GM12878 (cell line): Measurements from ENCODE around the gene SAMD1. TPM values are rescaled to one million over a fixed set of nuclear protein-coding genes. Genes with fewer than 3 reads are reported as not detected.

Experiments used
- ATAC-seq: fragments of 200-7000 bp; cut with Tn5 transposase; 3 replicates; pipeline ENCODE4 v1.9.1; 2020; ENCODE audit warnings: mild to moderate bottlenecking, moderate library complexity
- BruUV-seq: library from RNA; stranded (reverse); fragments of 400-500 nt; replicated peaks from 2 replicates; lab custom pipeline; 2021; lab: Mats Ljungman, UMichigan
- CTCF ChIA-PET: fragments of 300-600 bp; sonication (Branson Sonifier 250); formaldehyde crosslinking; extraction: SDS; loops from one replicate; lab custom pipeline; 2021; ENCODE audit warnings: inconsistent platforms; lab: Yijun Ruan, JAX
- POLR2A ChIA-PET: fragments of 350-600 bp; formaldehyde crosslinking; extraction: SDS; loops from one replicate; lab custom pipeline; 2021; ENCODE audit warnings: inconsistent platforms; lab: Charles Lee
- RAD21 ChIA-PET: fragments of 300-600 bp; sonication (Branson Sonifier 250); formaldehyde crosslinking; loops from one replicate; lab custom pipeline; 2023; ENCODE audit warnings: antibody characterized with exemption; ENCODE audit not compliant: unreplicated experiment; lab: Charles Lee
- SMC1A ChIA-PET: fragments of 300-600 bp; sonication (Branson Sonifier 250); formaldehyde crosslinking; loops from one replicate; lab custom pipeline; 2023; ENCODE audit not compliant: unreplicated experiment, uncharacterized antibody; lab: Charles Lee
- DNase-seq: peaks from one replicate; pipeline ENCODE4 v3.0.0-alpha.2; 2011; ENCODE audit warnings: low read depth, low spot score
- FAIRE-seq: peaks from 3 replicates; lab custom pipeline; 2011; peaks lifted over from hg19 to GRCh38; lab: Jason Lieb, UNC
- H2AFZ ChIP-seq: 2 replicates; pipeline ENCODE4 v1.6.0; 2011; ENCODE audit warnings: low read depth, low read length, control low read depth; ENCODE audit not compliant: control insufficient read depth
- H3K27ac ChIP-seq: 2 replicates; pipeline ENCODE4 v1.5.1; 2011; ENCODE audit warnings: control low read depth; ENCODE audit not compliant: control insufficient read depth, insufficient read depth
- H3K27me3 ChIP-seq, 2 experiments: replicated peaks in 1 of 2; 2 replicates each; pipeline versions ENCODE4 v1.6.0 to v1.6.1; 2011; ENCODE audit warnings: low read length in 1 of 2; ENCODE audit not compliant: control insufficient read depth in 2 of 2, insufficient read depth in 2 of 2
- H3K36me3 ChIP-seq, 2 experiments: 2 replicates each; pipeline ENCODE4 v1.5.1; 2011; ENCODE audit warnings: low read length in 1 of 2; ENCODE audit not compliant: control insufficient read depth in 2 of 2, insufficient read depth in 2 of 2
- H3K4me1 ChIP-seq: 2 replicates; pipeline ENCODE4 v1.6.1; 2011; ENCODE audit warnings: mild to moderate bottlenecking, low read length, moderate library complexity, mixed read lengths; ENCODE audit not compliant: control insufficient read depth, insufficient read depth
- H3K4me2 ChIP-seq: 2 replicates; pipeline ENCODE4 v1.6.0; 2011; ENCODE audit warnings: control low read depth; ENCODE audit not compliant: control insufficient read depth, insufficient read depth
- H3K4me3 ChIP-seq: fragments of 200-600 bp; sonication (generic); 2 replicates; pipeline ENCODE4 v1.5.1; 2016
- H3K79me2 ChIP-seq: 2 replicates; pipeline ENCODE4 v1.6.0; 2011; ENCODE audit warnings: low read length; ENCODE audit not compliant: control insufficient read depth, insufficient read depth
- H3K9ac ChIP-seq: 2 replicates; pipeline ENCODE4 v1.8.0; 2011; ENCODE audit warnings: low read length, control low read depth, mixed read lengths; ENCODE audit not compliant: control insufficient read depth, insufficient read depth
- H3K9me3 ChIP-seq: replicated peaks from 3 replicates; pipeline ENCODE4 v1.5.1; 2011; ENCODE audit warnings: mild to moderate bottlenecking, low read length; ENCODE audit not compliant: control insufficient read depth, insufficient read depth
- H4K20me1 ChIP-seq: 2 replicates; pipeline ENCODE4 v1.6.0; 2011; ENCODE audit not compliant: control insufficient read depth, insufficient read depth
- ELK1 ChIP-seq: IDR thresholded peaks from 2 replicates; pipeline ENCODE4 v1.6.1; 2012; ENCODE audit warnings: low read depth, low read length, improper control_type of control experiment
- HSF1 ChIP-seq: fragments of 150-350 bp; IDR thresholded peaks from 2 replicates; pipeline ENCODE4 v1.6.1; 2014; ENCODE audit warnings: mild to moderate bottlenecking, low read depth, low read length
- NRF1 ChIP-seq: conservative IDR thresholded peaks from 2 replicates; pipeline ENCODE4 v1.6.1; 2011; ENCODE audit warnings: mild to moderate bottlenecking, low read depth, low read length, improper control_type of control experiment
- SIX5 ChIP-seq: IDR thresholded peaks from 2 replicates; pipeline ENCODE4 v1.6.1; 2011; ENCODE audit warnings: mild to moderate bottlenecking, low read depth, low read length, moderate library complexity; ENCODE audit not compliant: severe bottlenecking
- WGBS: methylation state at CpG from one replicate; pipeline ENCODE4 v1.1.6; 2016; ENCODE audit warnings: low lambda C conversion rate; ENCODE audit not compliant: insufficient replicate concordance, insufficient coverage; ENCODE audit errors: missing lambda C conversion rate; 5-methylcytosine and 5-hydroxymethylcytosine counted together
- in situ Hi-C: fragments of 300-500 bp; cut with MboI; formaldehyde crosslinking; loops from 9 replicates; pipeline ENCODE4 v1.14.3; 2018; ENCODE audit warnings: mixed read lengths
- intact Hi-C: fragments of 100-400 bp; cut with micrococcal nuclease; formaldehyde crosslinking; loops from one replicate; pipeline ENCODE4 v1.14.2; 2022; ENCODE audit not compliant: unreplicated experiment
- polyA plus RNA-seq, 11 experiments: library from polyadenylated mRNA; depleted of rRNA in 4 of 11; unstranded in 6 of 11; stranded (reverse) in 5 of 11; fragments of >200 nt; fragmentation: Nextera tagmentation in 4 of 11; fragmentation: Illumina TruSeq in 1 of 11; extraction: Ambion mirVana in 4 of 11; extraction: Trizol in 1 of 11; gene quantifications; 1 replicate in 1 of 11; 2 replicates in 10 of 11; pipeline versions ENCODE4 v1.2.1 to v1.2.3, GENCODE V29; 2011 to 2016; ENCODE audit warnings: inconsistent platforms in 2 of 11, missing spikeins in 2 of 11, low read depth in 1 of 11
- total RNA-seq, 4 experiments: library from RNA; depleted of rRNA in 3 of 4; stranded (reverse); fragments of >200 nt in 3 of 4; fragmentation: Illumina TruSeq in 1 of 4; extraction: Trizol in 1 of 4; gene quantifications; 2 replicates each; pipeline versions ENCODE4 v1.2.1 to v1.2.3, GENCODE V29; 2013 to 2021
- TF ChIP-seq, protein P1 (sequence below): fragments of 450-650 bp; IDR thresholded peaks from 2 replicates; pipeline ENCODE4 v1.6.1; 2016; ENCODE audit warnings: mild to moderate bottlenecking
- TF ChIP-seq, protein P2 (sequence below): fragments of 450-650 bp; IDR thresholded peaks from 2 replicates; pipeline ENCODE4 v1.6.1; 2017; ENCODE audit warnings: mild to moderate bottlenecking
- TF ChIP-seq, protein P3 (sequence below): IDR thresholded peaks from 2 replicates; pipeline ENCODE4 v1.6.1; 2012; ENCODE audit warnings: mild to moderate bottlenecking, low read depth, low read length

Gene SAMD1
- total and polyA plus RNA-seq, 10 of the 15 experiments (the other 5 are each of a cell fraction or from before 2014, with no cell fraction given) = 3.0 to 71.7 (median 19.3) TPM

DNA sequence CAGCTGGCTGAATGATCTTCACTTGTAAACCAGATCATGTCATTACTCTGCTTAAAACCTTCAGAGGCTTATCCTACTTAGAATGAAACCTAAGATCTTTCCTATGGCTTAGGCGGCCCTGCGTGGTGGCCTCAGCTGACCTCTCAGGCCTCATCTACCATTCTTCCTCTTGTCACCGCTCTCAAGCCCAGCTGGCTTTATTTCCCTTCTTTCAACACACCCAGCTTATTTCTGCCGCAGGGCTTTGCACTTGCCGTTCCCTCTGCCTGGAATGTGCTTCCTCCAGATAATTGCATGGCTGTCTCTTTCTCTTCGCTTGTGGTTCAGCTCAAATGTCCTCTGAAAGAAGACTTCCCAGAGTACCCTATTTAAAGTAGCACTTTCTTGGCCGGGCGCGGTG is 49.4 kb upstream of the SAMD1 start (continued):
- TF ChIP-seq SIX5 = no peak
- TF ChIP-seq, protein P1, sequence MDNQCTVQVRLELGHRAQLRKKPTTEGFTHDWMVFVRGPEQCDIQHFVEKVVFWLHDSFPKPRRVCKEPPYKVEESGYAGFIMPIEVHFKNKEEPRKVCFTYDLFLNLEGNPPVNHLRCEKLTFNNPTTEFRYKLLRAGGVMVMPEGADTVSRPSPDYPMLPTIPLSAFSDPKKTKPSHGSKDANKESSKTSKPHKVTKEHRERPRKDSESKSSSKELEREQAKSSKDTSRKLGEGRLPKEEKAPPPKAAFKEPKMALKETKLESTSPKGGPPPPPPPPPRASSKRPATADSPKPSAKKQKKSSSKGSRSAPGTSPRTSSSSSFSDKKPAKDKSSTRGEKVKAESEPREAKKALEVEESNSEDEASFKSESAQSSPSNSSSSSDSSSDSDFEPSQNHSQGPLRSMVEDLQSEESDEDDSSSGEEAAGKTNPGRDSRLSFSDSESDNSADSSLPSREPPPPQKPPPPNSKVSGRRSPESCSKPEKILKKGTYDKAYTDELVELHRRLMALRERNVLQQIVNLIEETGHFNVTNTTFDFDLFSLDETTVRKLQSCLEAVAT = no peak
- TF ChIP-seq, protein P2, sequence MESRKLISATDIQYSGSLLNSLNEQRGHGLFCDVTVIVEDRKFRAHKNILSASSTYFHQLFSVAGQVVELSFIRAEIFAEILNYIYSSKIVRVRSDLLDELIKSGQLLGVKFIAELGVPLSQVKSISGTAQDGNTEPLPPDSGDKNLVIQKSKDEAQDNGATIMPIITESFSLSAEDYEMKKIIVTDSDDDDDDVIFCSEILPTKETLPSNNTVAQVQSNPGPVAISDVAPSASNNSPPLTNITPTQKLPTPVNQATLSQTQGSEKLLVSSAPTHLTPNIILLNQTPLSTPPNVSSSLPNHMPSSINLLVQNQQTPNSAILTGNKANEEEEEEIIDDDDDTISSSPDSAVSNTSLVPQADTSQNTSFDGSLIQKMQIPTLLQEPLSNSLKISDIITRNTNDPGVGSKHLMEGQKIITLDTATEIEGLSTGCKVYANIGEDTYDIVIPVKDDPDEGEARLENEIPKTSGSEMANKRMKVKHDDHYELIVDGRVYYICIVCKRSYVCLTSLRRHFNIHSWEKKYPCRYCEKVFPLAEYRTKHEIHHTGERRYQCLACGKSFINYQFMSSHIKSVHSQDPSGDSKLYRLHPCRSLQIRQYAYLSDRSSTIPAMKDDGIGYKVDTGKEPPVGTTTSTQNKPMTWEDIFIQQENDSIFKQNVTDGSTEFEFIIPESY = no peak
- TF ChIP-seq ELK1 = no peak

GRCh38 chr19:14138576-14139265 is 48.2 kb upstream of the SAMD1 start:
- H3K4me3 ChIP-seq = no peak overlapping the region
- no peak for FAIRE-seq
- no peak overlapping the region for H3K4me2 ChIP-seq
- ChIA-PET CTCF (interaction anchor here (0.8 to 2.3 kb wide), 4 partner anchors 61 to 342 kb away, joined by 3 to 8 read pairs (median 4); no protein-coding TSS in a partner anchor), SMC1A (interaction anchor here (0.6 to 1.3 kb wide), 3 partner anchors 28 to 223 kb away, joined by 3 read pairs; no protein-coding TSS in a partner anchor), POLR2A (interaction anchor here (0.8 to 1.4 kb wide), 3 partner anchors 10 to 258 kb away, joined by 3 to 4 read pairs (median 3); no protein-coding TSS in a partner anchor), RAD21 (interaction anchor here (2.5 kb wide), 1 partner anchor 57 kb away, joined by 27 read pairs; no protein-coding TSS in a partner anchor)
- BruUV-seq = no TSS peak
- no peaks in the 10 kb centered on the region for H4K20me1 ChIP-seq
- no peak for DNase-seq
- H3K79me2 ChIP-seq = peaks cover 29% of the 10 kb centered on the region
- ATAC-seq = no peak
- no peak overlapping the region for H3K9ac ChIP-seq
- no peaks in the 10 kb centered on the region for H3K36me3 ChIP-seq
- intact Hi-C loops (loop anchor here (5.0 kb wide), 1 partner anchor 269 kb away; no protein-coding TSS in a partner anchor), in situ Hi-C loops (no loop called here)
- no peak overlapping the region for H3K27ac ChIP-seq
- H3K27me3 ChIP-seq = no peaks in the 10 kb centered on the region
- H3K9me3 ChIP-seq = no peaks in the 10 kb centered on the region
- H3K4me1 ChIP-seq = 0 out of 2 replicates have a peak, but pooled peaks cover 8% of the 10 kb centered on the region
- WGBS = 98% methylated on average over 9 of the region's 9 CpGs
- no peak overlapping the region for H2AFZ ChIP-seq
- TF ChIP-seq NRF1 (no peak), HSF1 (no peak)
- TF ChIP-seq, protein P3, sequence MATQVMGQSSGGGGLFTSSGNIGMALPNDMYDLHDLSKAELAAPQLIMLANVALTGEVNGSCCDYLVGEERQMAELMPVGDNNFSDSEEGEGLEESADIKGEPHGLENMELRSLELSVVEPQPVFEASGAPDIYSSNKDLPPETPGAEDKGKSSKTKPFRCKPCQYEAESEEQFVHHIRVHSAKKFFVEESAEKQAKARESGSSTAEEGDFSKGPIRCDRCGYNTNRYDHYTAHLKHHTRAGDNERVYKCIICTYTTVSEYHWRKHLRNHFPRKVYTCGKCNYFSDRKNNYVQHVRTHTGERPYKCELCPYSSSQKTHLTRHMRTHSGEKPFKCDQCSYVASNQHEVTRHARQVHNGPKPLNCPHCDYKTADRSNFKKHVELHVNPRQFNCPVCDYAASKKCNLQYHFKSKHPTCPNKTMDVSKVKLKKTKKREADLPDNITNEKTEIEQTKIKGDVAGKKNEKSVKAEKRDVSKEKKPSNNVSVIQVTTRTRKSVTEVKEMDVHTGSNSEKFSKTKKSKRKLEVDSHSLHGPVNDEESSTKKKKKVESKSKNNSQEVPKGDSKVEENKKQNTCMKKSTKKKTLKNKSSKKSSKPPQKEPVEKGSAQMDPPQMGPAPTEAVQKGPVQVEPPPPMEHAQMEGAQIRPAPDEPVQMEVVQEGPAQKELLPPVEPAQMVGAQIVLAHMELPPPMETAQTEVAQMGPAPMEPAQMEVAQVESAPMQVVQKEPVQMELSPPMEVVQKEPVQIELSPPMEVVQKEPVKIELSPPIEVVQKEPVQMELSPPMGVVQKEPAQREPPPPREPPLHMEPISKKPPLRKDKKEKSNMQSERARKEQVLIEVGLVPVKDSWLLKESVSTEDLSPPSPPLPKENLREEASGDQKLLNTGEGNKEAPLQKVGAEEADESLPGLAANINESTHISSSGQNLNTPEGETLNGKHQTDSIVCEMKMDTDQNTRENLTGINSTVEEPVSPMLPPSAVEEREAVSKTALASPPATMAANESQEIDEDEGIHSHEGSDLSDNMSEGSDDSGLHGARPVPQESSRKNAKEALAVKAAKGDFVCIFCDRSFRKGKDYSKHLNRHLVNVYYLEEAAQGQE = no peak
